HepG2 (cell line): ENCODE measurements around the gene TCF12. TPM values are rescaled to one million over a fixed set of nuclear protein-coding genes. Genes with fewer than 3 reads are reported as not detected.

ENCODE experiments used
- ATAC-seq: fragments of 200-7000 bp; cut with Tn5 transposase; 3 replicates; pipeline ENCODE4 v1.9.1; 2020; ENCODE audit warnings: mild to moderate bottlenecking, moderate library complexity
- BruUV-seq: library from RNA; stranded (reverse); fragments of 400-500 nt; replicated peaks from 2 replicates; lab custom pipeline; 2021; lab: Mats Ljungman, UMichigan
- CTCF ChIA-PET: fragments of 300-600 bp; formaldehyde crosslinking; extraction: SDS; loops from one replicate; lab custom pipeline; 2021; ENCODE audit warnings: low total read pairs, inconsistent platforms, low intra/inter-chr PET ratio; lab: Yijun Ruan, JAX
- POLR2A ChIA-PET: fragments of 350-600 bp; sonication (Branson Sonifier 250); formaldehyde crosslinking; loops from one replicate; lab custom pipeline; 2020; ENCODE audit warnings: antibody characterized with exemption, inconsistent platforms; lab: Yijun Ruan, JAX
- DNase-seq: peaks from one replicate; pipeline ENCODE4 v3.0.0-alpha.2; 2015; ENCODE audit warnings: low spot score
- FAIRE-seq: peaks from 3 replicates; lab custom pipeline; 2011; peaks lifted over from hg19 to GRCh38; lab: Jason Lieb, UNC
- H2AFZ ChIP-seq: one replicate; pipeline ENCODE4 v1.6.1; 2011; ENCODE audit warnings: low read length, inconsistent platforms
- H3K27ac ChIP-seq: fragments of 300-600 bp; 3 replicates; pipeline ENCODE4 v1.8.0; 2011; ENCODE audit warnings: mixed run types, mild to moderate bottlenecking, mixed read lengths, low read length, inconsistent platforms; ENCODE audit not compliant: insufficient read depth; ENCODE audit errors: extremely low read length
- H3K27me3 ChIP-seq, 2 experiments: fragments of 200-600 bp in 1 of 2; 2 replicates in 1 of 2; 3 replicates in 1 of 2; pipeline versions ENCODE4 v1.6.0 to v1.8.0; 2011; ENCODE audit warnings: low read length in 2 of 2, mild to moderate bottlenecking in 2 of 2, moderate library complexity in 2 of 2, inconsistent platforms in 1 of 2; ENCODE audit not compliant: insufficient read depth in 2 of 2, control insufficient read depth in 1 of 2
- H3K36me3 ChIP-seq, 2 experiments: fragments of 200-600 bp in 1 of 2; replicated peaks in 1 of 2; 2 replicates in 1 of 2; 3 replicates in 1 of 2; pipeline versions ENCODE4 v1.5.1 to v1.8.0; 2011; ENCODE audit warnings: low read length in 2 of 2, inconsistent platforms in 1 of 2; ENCODE audit not compliant: insufficient read depth in 2 of 2, control insufficient read depth in 1 of 2
- H3K4me1 ChIP-seq: 2 replicates; pipeline ENCODE4 v1.5.1; 2012; ENCODE audit warnings: low read length, inconsistent platforms; ENCODE audit not compliant: insufficient read depth
- H3K4me2 ChIP-seq: 2 replicates; pipeline ENCODE4 v1.6.0; 2011; ENCODE audit warnings: low read depth, low read length, inconsistent platforms
- H3K4me3 ChIP-seq, 3 experiments: fragments of 200-600 bp in 1 of 3; sonication (generic), shearing (Covaris generic) in 1 of 3; replicated peaks in 1 of 3; 2 replicates each; pipeline ENCODE4 v1.5.1; 2011 to 2016; ENCODE audit warnings: low read length in 3 of 3, inconsistent platforms in 2 of 3, low read depth in 2 of 3, mild to moderate bottlenecking in 2 of 3, control low read depth in 1 of 3, mixed read lengths in 1 of 3; ENCODE audit not compliant: insufficient read depth in 1 of 3
- H3K79me2 ChIP-seq: one replicate; pipeline ENCODE4 v1.6.1; 2011; ENCODE audit warnings: low read length, inconsistent platforms; ENCODE audit not compliant: insufficient read depth
- H3K9ac ChIP-seq: 2 replicates; pipeline ENCODE4 v1.6.0; 2011; ENCODE audit warnings: mild to moderate bottlenecking, low read depth, low read length, inconsistent platforms; ENCODE audit not compliant: insufficient read depth
- H3K9me3 ChIP-seq: 2 replicates; pipeline ENCODE4 v1.5.1; 2012; ENCODE audit warnings: mild to moderate bottlenecking, low read length
- H4K20me1 ChIP-seq: 2 replicates; pipeline ENCODE4 v1.6.0; 2011; ENCODE audit warnings: inconsistent platforms, mild to moderate bottlenecking, low read length, moderate library complexity; ENCODE audit not compliant: insufficient read depth
- IRF1 ChIP-seq: sonication (generic); formaldehyde crosslinking; IDR thresholded peaks from 2 replicates; pipeline ENCODE4 v1.4.0; 2020; ENCODE audit warnings: low read depth, mild to moderate bottlenecking, missing genetic modification reagents
- JARID2 ChIP-seq: sonication (generic); formaldehyde crosslinking; IDR thresholded peaks from 2 replicates; pipeline ENCODE4 v1.8.1; 2023; ENCODE audit warnings: missing genetic modification reagents, inconsistent platforms; ENCODE audit not compliant: insufficient replicate concordance
- KLF13 ChIP-seq: sonication (generic); formaldehyde crosslinking; IDR thresholded peaks from 2 replicates; pipeline ENCODE4 v1.4.0; 2020; ENCODE audit warnings: mild to moderate bottlenecking, missing genetic modification reagents
- MAFG ChIP-seq: sonication (generic); formaldehyde crosslinking; IDR thresholded peaks from 2 replicates; pipeline ENCODE4 v1.5.1; 2020; ENCODE audit warnings: mild to moderate bottlenecking, missing genetic modification reagents
- MATR3 ChIP-seq: sonication (generic); formaldehyde crosslinking; IDR thresholded peaks from 2 replicates; pipeline ENCODE4 v1.4.0; 2020; ENCODE audit warnings: missing genetic modification reagents
- NBN ChIP-seq: fragments of 450-650 bp; conservative IDR thresholded peaks from 2 replicates; pipeline ENCODE4 v1.6.1; 2017
- PHF21A ChIP-seq: sonication (generic); formaldehyde crosslinking; IDR thresholded peaks from 2 replicates; pipeline ENCODE4 v1.5.0; 2020; ENCODE audit warnings: mild to moderate bottlenecking, missing genetic modification reagents
- ZNF350 ChIP-seq: sonication (generic); formaldehyde crosslinking; IDR thresholded peaks from 2 replicates; pipeline ENCODE4 v1.4.0; 2020; ENCODE audit warnings: mild to moderate bottlenecking, low read depth, missing genetic modification reagents, borderline replicate concordance
- ZNF362 ChIP-seq: sonication (generic); formaldehyde crosslinking; IDR thresholded peaks from 2 replicates; pipeline ENCODE4 v1.4.0; 2020; ENCODE audit warnings: missing genetic modification reagents, mild to moderate bottlenecking, borderline replicate concordance
- ZNF598 ChIP-seq: sonication (generic); formaldehyde crosslinking; IDR thresholded peaks from 2 replicates; pipeline ENCODE4 v1.5.1; 2020; ENCODE audit warnings: mild to moderate bottlenecking, missing genetic modification reagents, borderline replicate concordance
- ZNF619 ChIP-seq: sonication (generic); formaldehyde crosslinking; IDR thresholded peaks from 2 replicates; pipeline ENCODE4 v1.4.0; 2020; ENCODE audit warnings: mild to moderate bottlenecking, missing genetic modification reagents
- WGBS: methylation state at CpG from one replicate; pipeline ENCODE4 v1.1.6; 2017; ENCODE audit warnings: low lambda C conversion rate; 5-methylcytosine and 5-hydroxymethylcytosine counted together
- in situ Hi-C: cut with HindIII; loops from 2 replicates; pipeline ENCODE4 v1.10.0; 2017; ENCODE audit warnings: low pct_unique_long_range_greater_than_20kb; ENCODE audit not compliant: extremely low pct_ligation_motif_present
- intact Hi-C: fragments of 100-400 bp; cut with micrococcal nuclease; formaldehyde crosslinking; loops from one replicate; pipeline ENCODE4 v1.10.0; 2022; ENCODE audit not compliant: unreplicated experiment
- polyA plus RNA-seq, 8 experiments: library from polyadenylated mRNA; depleted of rRNA in 3 of 8; stranded (reverse) in 7 of 8; unstranded in 1 of 8; fragments of >200 nt; fragmentation: Illumina TruSeq in 4 of 8; extraction: Trizol in 4 of 8; gene quantifications; 2 replicates each; pipeline versions ENCODE4 v1.2.1 to v1.2.3, GENCODE V29; 2011 to 2016; ENCODE audit warnings: low read depth in 4 of 8, missing spikeins in 1 of 8, mixed read lengths in 1 of 8; ENCODE audit not compliant: insufficient read depth in 1 of 8
- total RNA-seq, 5 experiments: library from RNA; depleted of rRNA; stranded (reverse); fragments of >200 nt; fragmentation: Illumina TruSeq; extraction: Trizol; gene quantifications; 2 replicates each; pipeline ENCODE4 v1.2.3, GENCODE V29; 2016; ENCODE audit warnings: low read depth in 1 of 5
- TF ChIP-seq, protein P1 (sequence below): sonication (generic); formaldehyde crosslinking; IDR thresholded peaks from 2 replicates; pipeline ENCODE4 v1.5.0; 2020; ENCODE audit warnings: missing genetic modification reagents
- TF ChIP-seq, protein P2 (sequence below): sonication (generic); formaldehyde crosslinking; IDR thresholded peaks from 2 replicates; pipeline ENCODE4 v1.8.1; 2022; ENCODE audit warnings: mild to moderate bottlenecking, missing genetic modification reagents

TCF12 gene
- total and polyA plus RNA-seq, 2 of the 13 experiments (the other 11 are each of a cell fraction or from before 2014, with no cell fraction given): 48.6 to 51.1 TPM

GRCh38 chr15:57090496-57090859 is 172.0 kb downstream of the TCF12 start:
- Histone ChIP-seq H3K27ac (no peak overlapping the region), H3K4me3 (no peak overlapping the region), H3K36me3 (peaks cover 3 to 20% of the 10 kb centered on the region in 2 experiments; a peak in 4 of 5 replicates), H3K79me2 (peaks cover 9% of the 10 kb centered on the region), H3K27me3 (no peaks in the 10 kb centered on the region), H3K4me1 (no peaks in the 10 kb centered on the region), H4K20me1 (no peaks in the 10 kb centered on the region; the same call in 1 of the 2 replicates), H3K4me2 (no peak overlapping the region), H3K9ac (no peak overlapping the region), H3K9me3 (no peaks in the 10 kb centered on the region), H2AFZ (no peak overlapping the region)
- 100% methylated on average over 4 of the region's 4 CpGs for WGBS
- DNase-seq (no peak), FAIRE-seq (no peak), ATAC-seq (no peak)
- intact Hi-C loops: no loop called here
- no TSS peak for BruUV-seq
- TF ChIP-seq ZNF362 (CRISPR knock-in tag): no peak
- no peak for TF ChIP-seq MAFG
- TF ChIP-seq NBN: no peak
- TF ChIP-seq ZNF350 (CRISPR knock-in tag): no peak
- TF ChIP-seq, protein P1, sequence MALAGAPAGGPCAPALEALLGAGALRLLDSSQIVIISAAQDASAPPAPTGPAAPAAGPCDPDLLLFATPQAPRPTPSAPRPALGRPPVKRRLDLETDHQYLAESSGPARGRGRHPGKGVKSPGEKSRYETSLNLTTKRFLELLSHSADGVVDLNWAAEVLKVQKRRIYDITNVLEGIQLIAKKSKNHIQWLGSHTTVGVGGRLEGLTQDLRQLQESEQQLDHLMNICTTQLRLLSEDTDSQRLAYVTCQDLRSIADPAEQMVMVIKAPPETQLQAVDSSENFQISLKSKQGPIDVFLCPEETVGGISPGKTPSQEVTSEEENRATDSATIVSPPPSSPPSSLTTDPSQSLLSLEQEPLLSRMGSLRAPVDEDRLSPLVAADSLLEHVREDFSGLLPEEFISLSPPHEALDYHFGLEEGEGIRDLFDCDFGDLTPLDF (CRISPR knock-in tag): no peak
- POLR2A ChIA-PET: no interaction called here
- CTCF ChIA-PET: no interaction called here
- in situ Hi-C loops: no loop called here

DNA sequence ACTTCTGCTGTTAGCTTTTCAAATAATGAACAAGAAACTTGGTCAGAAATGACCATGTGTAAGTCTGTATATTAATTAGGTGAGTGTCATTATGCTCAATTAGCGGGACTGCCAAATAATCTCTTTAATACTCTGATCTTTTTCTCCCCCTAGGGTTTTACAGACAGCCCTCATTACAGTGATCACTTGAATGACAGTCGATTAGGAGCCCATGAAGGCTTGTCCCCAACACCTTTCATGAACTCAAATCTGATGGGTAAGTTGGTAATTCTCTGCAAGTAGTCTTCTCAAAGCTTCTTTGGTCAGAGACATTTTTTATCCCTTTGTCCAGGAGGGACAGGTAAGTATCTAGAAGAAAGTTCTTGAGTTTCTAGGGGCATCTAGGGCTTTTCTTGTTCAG is 173.2 kb downstream of the TCF12 start:
- Histone ChIP-seq H3K36me3 (peaks cover 3 to 20% of the 10 kb centered on the region in 2 experiments; a peak in 4 of 5 replicates), H3K27ac (no peak overlapping the region), H3K9ac (no peak overlapping the region), H4K20me1 (no peaks in the 10 kb centered on the region; the same call in 1 of the 2 replicates), H3K79me2 (peaks cover 5% of the 10 kb centered on the region), H2AFZ (no peak overlapping the region), H3K27me3 (no peaks in the 10 kb centered on the region), H3K4me3 (no peak overlapping the region), H3K4me1 (no peaks in the 10 kb centered on the region), H3K4me2 (no peak overlapping the region), H3K9me3 (no peaks in the 10 kb centered on the region)
- in situ Hi-C loops (no loop called here), intact Hi-C loops (no loop called here)
- no peak for ATAC-seq
- WGBS: 100% methylated on average over 2 of the region's 2 CpGs
- CTCF ChIA-PET: no interaction called here
- DNase-seq: no peak
- FAIRE-seq: no peak
- POLR2A ChIA-PET: no interaction called here
- no TSS peak for BruUV-seq
- TF ChIP-seq MATR3 (CRISPR knock-in tag): no peak
- TF ChIP-seq JARID2 (CRISPR knock-in tag): no peak
- no peak for TF ChIP-seq PHF21A (CRISPR knock-in tag)
- no peak for TF ChIP-seq KLF13 (CRISPR knock-in tag)
- TF ChIP-seq IRF1: no peak
- TF ChIP-seq ZNF619 (CRISPR knock-in tag): no peak
- no peak for TF ChIP-seq ZNF598 (CRISPR knock-in tag)
- TF ChIP-seq, protein P2, sequence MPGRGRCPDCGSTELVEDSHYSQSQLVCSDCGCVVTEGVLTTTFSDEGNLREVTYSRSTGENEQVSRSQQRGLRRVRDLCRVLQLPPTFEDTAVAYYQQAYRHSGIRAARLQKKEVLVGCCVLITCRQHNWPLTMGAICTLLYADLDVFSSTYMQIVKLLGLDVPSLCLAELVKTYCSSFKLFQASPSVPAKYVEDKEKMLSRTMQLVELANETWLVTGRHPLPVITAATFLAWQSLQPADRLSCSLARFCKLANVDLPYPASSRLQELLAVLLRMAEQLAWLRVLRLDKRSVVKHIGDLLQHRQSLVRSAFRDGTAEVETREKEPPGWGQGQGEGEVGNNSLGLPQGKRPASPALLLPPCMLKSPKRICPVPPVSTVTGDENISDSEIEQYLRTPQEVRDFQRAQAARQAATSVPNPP: no peak
